Nephron (organoid): ENCODE measurements around the gene SH3BP2.

ENCODE experiments used
- H3K27ac Mint-ChIP-seq, 3 experiments: 2 replicates each; pipeline ENCODE4 v1.8.0; 2020; ENCODE audit warnings: mixed read lengths in 3 of 3, mild to moderate bottlenecking in 2 of 3, moderate library complexity in 1 of 3
- H3K27me3 Mint-ChIP-seq: 2 replicates; pipeline ENCODE4 v1.8.0; 2021; ENCODE audit warnings: low read depth, mild to moderate bottlenecking, moderate library complexity, mixed read lengths
- H3K36me3 Mint-ChIP-seq: 2 replicates; pipeline ENCODE4 v1.8.0; 2020; ENCODE audit warnings: low read depth, mixed read lengths
- H3K4me1 Mint-ChIP-seq: 2 replicates; pipeline ENCODE4 v1.8.0; 2020; ENCODE audit warnings: mixed read lengths
- H3K4me3 Mint-ChIP-seq, 3 experiments: 2 replicates each; pipeline ENCODE4 v1.8.0; 2020; ENCODE audit warnings: mild to moderate bottlenecking in 3 of 3, mixed read lengths in 3 of 3, moderate library complexity in 2 of 3
- H3K9me3 Mint-ChIP-seq: 2 replicates; pipeline ENCODE4 v1.8.0; 2020; ENCODE audit warnings: mixed read lengths
- CTCF ChIP-seq, 3 experiments: fragments of 200-600 bp; sonication (generic); IDR thresholded peaks; one replicate each; pipeline ENCODE4 v1.5.0; 2021; ENCODE audit warnings: antibody characterized with exemption in 3 of 3; ENCODE audit not compliant: unreplicated experiment in 3 of 3

The SH3BP2 gene

DNA sequence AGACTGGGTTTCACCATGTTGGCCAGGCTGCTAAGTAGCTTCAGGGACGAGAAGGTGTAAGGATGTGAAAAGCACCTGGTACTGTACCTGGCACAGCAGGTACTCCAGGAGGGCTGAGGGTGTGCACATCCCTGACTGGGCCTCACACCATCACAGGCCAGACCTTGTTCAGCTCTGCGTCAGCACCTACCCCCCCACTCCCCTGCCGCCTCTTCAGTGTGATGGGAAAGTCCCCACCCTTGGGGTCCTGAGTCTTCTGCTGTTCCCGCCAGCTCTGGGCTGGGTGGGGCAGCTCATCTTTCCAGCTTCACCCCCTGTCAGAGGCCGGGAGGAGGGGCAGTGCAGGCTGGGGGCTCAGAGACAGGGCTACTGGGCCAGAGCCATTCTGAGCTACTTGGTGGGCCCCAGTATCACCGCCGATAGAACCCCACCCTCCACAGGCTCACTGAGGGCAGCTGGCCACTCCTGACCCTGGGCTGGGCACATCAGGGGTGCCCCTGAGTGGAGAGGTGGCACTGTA is 6.7 kb upstream of the SH3BP2 start:
- Mint-ChIP-seq H3K4me3 (no peak overlapping the region), H3K36me3 (no peaks in the 10 kb centered on the region), H3K4me1 (no peaks in the 10 kb centered on the region), H3K9me3 (peaks cover 9% of the 10 kb centered on the region), H3K27me3 (peaks cover 18% of the 10 kb centered on the region), H3K27ac (no peak overlapping the region)
- no peak for TF ChIP-seq CTCF (IDR thresholded peaks at IDR 0.05; ENCODE audit: unreplicated experiment in 3 of 3)

- TF ChIP-seq CTCF (IDR thresholded peaks at IDR 0.05; ENCODE audit: unreplicated experiment in 3 of 3): no peak
- Mint-ChIP-seq H3K9me3 (peaks cover 7% of the 10 kb centered on the region), H3K4me3 (no peak overlapping the region), H3K4me1 (no peaks in the 10 kb centered on the region), H3K36me3 (no peaks in the 10 kb centered on the region), H3K27ac (no peak overlapping the region), H3K27me3 (peaks cover 20% of the 10 kb centered on the region)
Observed at GRCh38 chr4:2786794-2787229, 6.1 kb upstream of the SH3BP2 start.

DNA sequence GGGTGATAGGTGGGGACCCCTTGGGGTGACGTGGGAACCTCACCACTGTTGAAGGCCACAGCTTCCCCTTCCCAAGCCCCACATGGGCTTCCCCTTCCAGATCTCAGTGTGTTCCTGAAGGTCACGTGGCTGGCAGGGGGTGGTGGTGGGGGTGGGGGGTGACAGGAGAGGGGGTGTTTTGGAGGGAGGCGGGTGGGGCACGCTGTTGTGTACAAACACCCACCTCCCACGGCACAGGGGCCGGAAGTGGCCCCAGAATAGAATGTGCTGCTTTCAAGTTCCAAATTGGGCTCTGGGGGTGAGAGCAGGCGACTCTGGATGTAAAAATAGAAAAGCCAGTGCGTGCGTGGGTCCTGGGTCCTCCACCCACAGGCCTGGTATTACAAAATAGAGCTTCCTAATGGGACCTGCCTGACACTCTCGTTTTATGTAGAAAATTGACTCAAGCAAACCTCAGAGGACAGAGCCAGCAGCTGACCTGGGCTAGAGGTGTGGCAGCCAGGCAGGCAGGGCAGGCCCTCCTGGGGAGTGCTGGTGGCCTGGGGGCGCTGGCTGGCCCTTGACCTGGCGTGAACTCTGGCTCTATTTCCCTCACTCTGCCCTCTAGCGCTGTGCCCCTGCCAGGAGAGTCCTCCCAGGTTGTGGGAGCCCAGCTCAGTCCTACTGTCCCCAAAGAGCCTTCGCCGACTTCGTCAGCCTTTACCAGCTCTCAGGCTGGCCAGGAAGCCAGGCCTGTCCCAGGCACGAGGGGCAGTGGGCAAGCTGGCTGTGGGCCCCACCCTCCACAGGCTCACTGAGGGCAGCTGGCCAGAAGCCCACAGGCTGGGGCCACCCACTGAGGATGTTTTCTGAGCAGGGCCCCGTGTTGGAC is 5.4 kb upstream of the SH3BP2 start:
- Mint-ChIP-seq H3K27ac (no peak overlapping the region), H3K4me3 (no peak overlapping the region), H3K27me3 (peaks cover 20% of the 10 kb centered on the region)

GRCh38 chr4:2788101-2788500 is 4.8 kb upstream of the SH3BP2 start:
- H3K9me3 Mint-ChIP-seq: peaks cover 4% of the 10 kb centered on the region
- no peak overlapping the region for H3K4me3 Mint-ChIP-seq
- no peak overlapping the region for H3K27ac Mint-ChIP-seq
- no peaks in the 10 kb centered on the region for H3K4me1 Mint-ChIP-seq
- H3K27me3 Mint-ChIP-seq: peaks cover 20% of the 10 kb centered on the region
- TF ChIP-seq CTCF (IDR thresholded peaks at IDR 0.05; ENCODE audit: unreplicated experiment in 3 of 3): no peak
- no peaks in the 10 kb centered on the region for H3K36me3 Mint-ChIP-seq

More for the DNA sequence above, 5.4 kb upstream of the SH3BP2 start:
- H3K9me3 Mint-ChIP-seq: peaks cover 4% of the 10 kb centered on the region
- no peak for TF ChIP-seq CTCF (IDR thresholded peaks at IDR 0.05; ENCODE audit: unreplicated experiment in 3 of 3)
- no peaks in the 10 kb centered on the region for H3K4me1 Mint-ChIP-seq
- H3K36me3 Mint-ChIP-seq: no peaks in the 10 kb centered on the region

- TF ChIP-seq CTCF (IDR thresholded peaks at IDR 0.05; ENCODE audit: unreplicated experiment in 3 of 3): no peak
- H3K36me3 Mint-ChIP-seq: no peaks in the 10 kb centered on the region
- H3K9me3 Mint-ChIP-seq: peaks cover 3% of the 10 kb centered on the region
- H3K27ac Mint-ChIP-seq: no peak overlapping the region
- H3K27me3 Mint-ChIP-seq: peaks cover 18% of the 10 kb centered on the region
- no peak overlapping the region for H3K4me3 Mint-ChIP-seq
- no peaks in the 10 kb centered on the region for H3K4me1 Mint-ChIP-seq
Observed at GRCh38 chr4:2788532-2789103, 4.3 kb upstream of the SH3BP2 start.
